ENCODE data around the gene ANXA6. TPM values are rescaled to one million over a fixed set of nuclear protein-coding genes. Genes with fewer than 3 reads are reported as not detected.

The ANXA6 gene
- polyA plus RNA-seq, 1 of the 3 experiments (the other 2 are of a cell fraction), result 87.5 TPM

- no peaks in the 10 kb centered on the region for H3K36me3 ChIP-seq (replicated peaks in 1 of 2; ENCODE audit: control insufficient read depth in 1 of 2, insufficient read depth in 2 of 2, low read length in 1 of 2)
Observed at GRCh38 chr5:151183456-151184245, 26.1 kb upstream of the ANXA6 start.

More at GRCh38 chr5:151183456-151184245, 26.1 kb upstream of the ANXA6 start:
- H3K27ac ChIP-seq (ENCODE audit: low read depth in 2 of 2, low read length in 1 of 2), result no peak overlapping the region
- TF ChIP-seq FOSL2 (IDR thresholded peaks at IDR 0.05; ENCODE audit: borderline replicate concordance, low read depth) (no peak), IRF3 (IDR thresholded peaks at IDR 0.05; ENCODE audit: low read depth, low read length) (no peak), RXRA (IDR thresholded peaks at IDR 0.05; ENCODE audit: borderline replicate concordance, low read depth) (no peak), TCF12 (IDR thresholded peaks at IDR 0.05) (no peak), CHD2 (IDR thresholded peaks at IDR 0.05; ENCODE audit: low read length, partially characterized antibody) (no peak), NRF1 (IDR thresholded peaks at IDR 0.05; ENCODE audit: low read depth, low read length) (no peak), GABPA (IDR thresholded peaks at IDR 0.05; ENCODE audit: low read depth) (no peak), SIN3A (IDR thresholded peaks at IDR 0.05; ENCODE audit: borderline replicate concordance, low read depth, low read length) (no peak), SMC3 (IDR thresholded peaks at IDR 0.05; ENCODE audit: low read depth, low read length) (no peak), POLR2AphosphoS5 (IDR thresholded peaks at IDR 0.05; ENCODE audit: low read depth, low read length) (no peak), TAF1 (IDR thresholded peaks at IDR 0.05; ENCODE audit: borderline replicate concordance, low read depth, low read length) (no peak), NFIC (IDR thresholded peaks at IDR 0.05; ENCODE audit: borderline replicate concordance) (no peak), CTCF (IDR thresholded peaks at IDR 0.05) (no peak), RCOR1 (IDR thresholded peaks at IDR 0.05; ENCODE audit: low read length) (no peak), JUND (IDR thresholded peaks at IDR 0.05) (no peak)
- TF ChIP-seq, protein P1, sequence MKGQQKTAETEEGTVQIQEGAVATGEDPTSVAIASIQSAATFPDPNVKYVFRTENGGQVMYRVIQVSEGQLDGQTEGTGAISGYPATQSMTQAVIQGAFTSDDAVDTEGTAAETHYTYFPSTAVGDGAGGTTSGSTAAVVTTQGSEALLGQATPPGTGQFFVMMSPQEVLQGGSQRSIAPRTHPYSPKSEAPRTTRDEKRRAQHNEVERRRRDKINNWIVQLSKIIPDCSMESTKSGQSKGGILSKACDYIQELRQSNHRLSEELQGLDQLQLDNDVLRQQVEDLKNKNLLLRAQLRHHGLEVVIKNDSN (IDR thresholded peaks at IDR 0.05; ENCODE audit: borderline replicate concordance, low read depth), result no peak
- no peak overlapping the region for H2AFZ ChIP-seq (ENCODE audit: low read depth)
- DNase-seq, result no peak
- no peaks in the 10 kb centered on the region for H3K9me3 ChIP-seq
- H3K4me1 ChIP-seq (ENCODE audit: control insufficient read depth in 1 of 2, insufficient read depth in 2 of 2, low read depth in 1 of 2, low read length in 1 of 2), result no peaks in the 10 kb centered on the region; a peak in 1 of 4 replicates
- H3K9me2 ChIP-seq, result no peaks in the 10 kb centered on the region
- no peak overlapping the region for H3K9ac ChIP-seq
- no peaks in the 10 kb centered on the region for H3K79me2 ChIP-seq (ENCODE audit: insufficient read depth)
- CTCF ChIA-PET, result interaction anchor here (0.6 to 3.7 kb wide), 11 partner anchors 8 to 193 kb away, joined by 3 to 31 read pairs (median 4); no protein-coding TSS in a partner anchor
- H4K20me1 ChIP-seq (ENCODE audit: insufficient read depth), result no peaks in the 10 kb centered on the region
- no peaks in the 10 kb centered on the region for H3F3A ChIP-seq (replicated peaks; ENCODE audit: insufficient read depth)
- H3K4me2 ChIP-seq, result no peak overlapping the region
- no peak overlapping the region for H3K4me3 ChIP-seq (ENCODE audit: low read depth in 2 of 2, low read length in 1 of 2)
- POLR2A ChIA-PET, result no interaction called here
- H3K27me3 ChIP-seq (ENCODE audit: insufficient read depth), result no peaks in the 10 kb centered on the region
- WGBS (ENCODE audit: low lambda C conversion rate), result 82% methylated on average over 7 of the region's 7 CpGs

All from SK-N-SH (cell line).